LNCAP (cell line): ENCODE measurements around the gene SLC37A4.

Source experiments
- CTCF ChIP-seq: fragments of 450-650 bp; IDR thresholded peaks from 2 replicates; pipeline ENCODE4 v1.5.1; 2017; ENCODE audit warnings: mild to moderate bottlenecking

SLC37A4 gene

GRCh38 chr11:119057000-119057769, 26.5 kb upstream of the SLC37A4 start, which contains the start of gene HYOU1:
Gene HYOU1 (minus strand): TSS chr11:119057205. CDS start chr11:119056160, 1,045 bp downstream.
- no peak; the same call in 1 of the 2 replicates for TF ChIP-seq CTCF

GRCh38 chr11:119056421-119056999, 25.8 kb upstream of the SLC37A4 start:
- TF ChIP-seq CTCF: no peak; the same call in 1 of the 2 replicates

- peak; percentile 22; the same call in 1 of the 2 replicates for TF ChIP-seq CTCF
Measured at GRCh38 chr11:119055901-119056300, 25.2 kb upstream of the SLC37A4 start.

GRCh38 chr11:119054418-119054817, 23.7 kb upstream of the SLC37A4 start:
- no peak for TF ChIP-seq CTCF

GRCh38 chr11:119052163-119052814, 21.6 kb upstream of the SLC37A4 start:
- TF ChIP-seq CTCF: no peak

GRCh38 chr11:119051440-119052162, 20.9 kb upstream of the SLC37A4 start:
- no peak for TF ChIP-seq CTCF

- TF ChIP-seq CTCF: no peak
Measured at GRCh38 chr11:119049081-119049480, 18.4 kb upstream of the SLC37A4 start.
